ENCODE measurements around the gene MCEMP1. TPM values are rescaled to one million over a fixed set of nuclear protein-coding genes. Genes with fewer than 3 reads are reported as not detected.

The MCEMP1 gene
- polyA plus RNA-seq, 3 donors, result 79.4 to 122 (median 104) TPM

DNA sequence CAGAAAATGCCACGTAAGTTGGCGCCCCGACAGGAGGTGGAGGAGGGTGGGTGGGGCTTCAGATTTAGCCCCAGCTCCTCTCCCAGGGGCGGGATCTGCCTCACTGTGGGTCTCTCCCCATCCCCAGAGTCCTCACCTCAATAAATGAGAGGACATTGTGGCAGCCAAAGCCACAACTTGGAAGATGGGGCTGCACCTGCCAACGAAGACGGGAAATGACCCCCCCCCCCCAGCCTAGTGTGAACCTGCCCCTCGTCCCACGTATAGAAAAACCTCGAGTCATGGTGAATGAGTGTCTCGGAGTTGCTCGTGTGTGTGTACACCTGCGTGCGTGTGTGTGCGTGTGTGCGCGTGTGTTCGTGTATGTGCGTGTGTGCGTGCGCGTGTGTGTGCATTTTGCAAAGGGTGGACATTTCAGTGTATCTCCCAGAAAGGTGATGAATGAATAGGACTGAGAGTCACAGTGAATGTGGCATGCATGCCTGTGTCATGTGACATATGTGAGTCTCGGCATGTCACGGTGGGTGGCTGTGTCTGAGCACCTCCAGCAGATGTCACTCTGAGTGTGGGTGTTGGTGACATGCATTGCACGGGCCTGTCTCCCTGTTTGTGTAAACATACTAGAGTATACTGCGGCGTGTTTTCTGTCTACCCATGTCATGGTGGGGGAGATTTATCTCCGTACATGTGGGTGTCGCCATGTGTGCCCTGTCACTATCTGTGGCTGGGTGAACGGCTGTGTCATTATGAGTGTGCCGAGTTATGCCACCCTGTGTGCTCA is 2.3 kb downstream of the MCEMP1 start:
- peak; percentile 74 to 81 (median 76) for DNase-seq
- peaks cover 14 to 31% of the 10 kb centered on the region in 2 donors for H3K36me3 Mint-ChIP-seq
- peak; percentile 32 for TF ChIP-seq CTCF (IDR thresholded peaks at IDR 0.05)
- no peaks in the 10 kb centered on the region for H3K27me3 ChIP-seq (ENCODE audit: control insufficient read depth in 2 of 2, insufficient read depth in 2 of 2, low read length in 2 of 2)
- H3K9me3 ChIP-seq (replicated peaks in 1 of 2; ENCODE audit: control insufficient read depth in 1 of 2, insufficient read depth in 1 of 2, low read length in 2 of 2), result no peaks in the 10 kb centered on the region
- peak overlapping the region; percentile 66 to 69 for H3K4me3 Mint-ChIP-seq
- peaks cover 10 to 20% of the 10 kb centered on the region in 2 donors for H3K36me3 ChIP-seq (replicated peaks in 1 of 2; ENCODE audit: control insufficient read depth in 1 of 2, insufficient read depth in 2 of 2, low read length in 2 of 2)
- H3K4me1 ChIP-seq (ENCODE audit: control insufficient read depth in 1 of 2, insufficient read depth in 2 of 2, low read length in 2 of 2), result peaks cover 73 to 86% of the 10 kb centered on the region in 2 donors
- H3K27me3 Mint-ChIP-seq (ENCODE audit: low read depth in 3 of 3), result peaks cover 0 to 2% (median 0%) of the 10 kb centered on the region in 3 donors
- H3K4me3 ChIP-seq (replicated peaks in 1 of 3; ENCODE audit: low read depth in 2 of 3, low read length in 3 of 3), result peak overlapping the region in 1 of 3 experiments; percentile 96
- peak overlapping the region; percentile 97 for H3K4me2 ChIP-seq (replicated peaks; ENCODE audit: extremely low read depth, low read length, poor library complexity, severe bottlenecking)
- peak overlapping the region; percentile 74 for H3K9ac ChIP-seq (ENCODE audit: insufficient read depth, low read length, poor library complexity, severe bottlenecking)
- H3K27ac Mint-ChIP-seq, result peak overlapping the region; percentile 93 to 99 (median 98)
- H3K9me3 Mint-ChIP-seq, result peaks cover 0 to 2% (median 1%) of the 10 kb centered on the region in 7 donors
- no peak overlapping the region for H2AFZ ChIP-seq (ENCODE audit: insufficient read depth, low read depth, low read length, poor library complexity, severe bottlenecking)
- peak overlapping the region; percentile 76 to 96 for H3K27ac ChIP-seq (ENCODE audit: low read depth in 1 of 2, low read length in 2 of 2)
- peaks cover 69% of the 10 kb centered on the region for H3K4me1 Mint-ChIP-seq
- WGBS (ENCODE audit: insufficient coverage), result 43% methylated on average over 20 of the region's 30 CpGs
- intact Hi-C loops (cut with micrococcal nuclease), result loop anchor here in 1 of 2 donors (5.0 kb wide), 1 partner anchor 42 kb away; the partner anchor contains the start of gene STXBP2
- peaks cover 88% of the 10 kb centered on the region for H3K79me2 ChIP-seq (ENCODE audit: insufficient read depth, low read length)
- H4K20me1 ChIP-seq (ENCODE audit: insufficient read depth, low read length), result peaks cover 20% of the 10 kb centered on the region

- peak in 1 of 3 donors; percentile 11 for DNase-seq
- Mint-ChIP-seq H3K36me3 (peaks cover 14 to 36% of the 10 kb centered on the region in 2 donors), H3K4me1 (peaks cover 62% of the 10 kb centered on the region), H3K4me3 (peak overlapping the region; percentile 69 to 71), H3K27me3 (ENCODE audit: low read depth in 3 of 3) (peaks cover 0 to 2% (median 0%) of the 10 kb centered on the region in 3 donors), H3K9me3 (no peaks in the 10 kb centered on the region), H3K27ac (peak overlapping the region; percentile 93 to 99 (median 98))
- Histone ChIP-seq H3K4me3 (replicated peaks in 1 of 3; ENCODE audit: low read depth in 2 of 3, low read length in 3 of 3) (peak overlapping the region in 2 of 3 experiments; percentile 7 to 96), H3K9me3 (replicated peaks in 1 of 2; ENCODE audit: control insufficient read depth in 1 of 2, insufficient read depth in 1 of 2, low read length in 2 of 2) (no peaks in the 10 kb centered on the region), H2AFZ (ENCODE audit: insufficient read depth, low read depth, low read length, poor library complexity, severe bottlenecking) (no peak overlapping the region), H3K27me3 (ENCODE audit: control insufficient read depth in 2 of 2, insufficient read depth in 2 of 2, low read length in 2 of 2) (no peaks in the 10 kb centered on the region), H4K20me1 (ENCODE audit: insufficient read depth, low read length) (peaks cover 23% of the 10 kb centered on the region), H3K27ac (ENCODE audit: low read depth in 1 of 2, low read length in 2 of 2) (peak overlapping the region; percentile 76 to 96), H3K79me2 (ENCODE audit: insufficient read depth, low read length) (peaks cover 92% of the 10 kb centered on the region), H3K9ac (ENCODE audit: insufficient read depth, low read length, poor library complexity, severe bottlenecking) (peak overlapping the region; percentile 98), H3K4me1 (ENCODE audit: control insufficient read depth in 1 of 2, insufficient read depth in 2 of 2, low read length in 2 of 2) (peaks cover 66 to 78% of the 10 kb centered on the region in 2 donors), H3K36me3 (replicated peaks in 1 of 2; ENCODE audit: control insufficient read depth in 1 of 2, insufficient read depth in 2 of 2, low read length in 2 of 2) (peaks cover 12 to 22% of the 10 kb centered on the region in 2 donors), H3K4me2 (replicated peaks; ENCODE audit: extremely low read depth, low read length, poor library complexity, severe bottlenecking) (peak overlapping the region; percentile 97)
- no peak for TF ChIP-seq CTCF (IDR thresholded peaks at IDR 0.05)
- WGBS (ENCODE audit: insufficient coverage), result 60% methylated on average over 19 of the region's 22 CpGs
- intact Hi-C loops (cut with micrococcal nuclease), result loop anchor here (2.0 to 5.0 kb wide), 4 partner anchors 33 to 119 kb away; partner anchors contain the start of gene STXBP2 (in 2 of the 2)
Observed at GRCh38 chr19:7679771-7680605, 3.1 kb downstream of the MCEMP1 start.
